Esophagus muscularis mucosa (tissue), 4 donors: ENCODE results near the gene SLC19A3. TPM values are rescaled to one million over a fixed set of nuclear protein-coding genes. Genes with fewer than 3 reads are reported as not detected.

Experiments used
- DNase-seq: peaks from one replicate; pipeline ENCODE4 v3.0.0-alpha.2; 2017; ENCODE audit errors: extremely low spot score
- H3K27ac ChIP-seq, 4 donors: fragments of 200-600 bp; sonication (generic); replicated peaks in 1 of 4; 1 replicate in 3 of 4; 2 replicates in 1 of 4; pipeline ENCODE4 v1.5.1; 2016 to 2019; ENCODE audit warnings: mild to moderate bottlenecking in 1 of 4
- H3K27me3 ChIP-seq, 4 donors: fragments of 200-600 bp; sonication (generic); one replicate each; pipeline versions ENCODE4 v1.5.1 to v1.6.0; 2016 to 2019
- H3K36me3 ChIP-seq, 4 donors: fragments of 200-600 bp; sonication (generic); one replicate each; pipeline ENCODE4 v1.5.1; 2016 to 2019
- H3K4me1 ChIP-seq, 4 donors: fragments of 200-600 bp; sonication (generic); one replicate each; pipeline ENCODE4 v1.5.1; 2016 to 2019
- H3K4me3 ChIP-seq, 4 donors: fragments of 200-600 bp; sonication (generic); 1 replicate in 2 of 4; 2 replicates in 2 of 4; pipeline ENCODE4 v1.5.1; 2016 to 2019; ENCODE audit warnings: mild to moderate bottlenecking in 4 of 4, moderate library complexity in 1 of 4
- H3K9me3 ChIP-seq, 4 donors: fragments of 200-600 bp; sonication (generic); 1 replicate in 3 of 4; 2 replicates in 1 of 4; pipeline ENCODE4 v1.5.1; 2016 to 2019
- CTCF ChIP-seq, 3 experiments: fragments of 200-600 bp in 2 of 3; fragments of 450-650 bp in 1 of 3; sonication (generic) in 2 of 3; IDR thresholded peaks; one replicate each; pipeline ENCODE4 v1.5.1; 2017 to 2019; ENCODE audit warnings: antibody characterized with exemption in 3 of 3, mild to moderate bottlenecking in 2 of 3, moderate library complexity in 1 of 3
- EP300 ChIP-seq: sonication (generic); formaldehyde crosslinking; IDR thresholded peaks from one replicate; pipeline ENCODE4 v1.6.1; 2017; ENCODE audit warnings: antibody characterized with exemption
- POLR2A ChIP-seq: fragments of 450-650 bp; IDR thresholded peaks from one replicate; pipeline ENCODE4 v1.6.1; 2017; ENCODE audit warnings: antibody characterized with exemption, moderate library complexity, mild to moderate bottlenecking, low read depth
- POLR2AphosphoS5 ChIP-seq, 2 donors: sonication (generic); formaldehyde crosslinking; IDR thresholded peaks; one replicate each; pipeline ENCODE4 v1.6.1; 2017; ENCODE audit warnings: antibody characterized with exemption in 2 of 2
- WGBS: methylation state at CpG from one replicate; pipeline ENCODE4 v1.1.5; 2018; 5-methylcytosine and 5-hydroxymethylcytosine counted together
- intact Hi-C: fragments of 100-400 bp; cut with DNase I; formaldehyde crosslinking; loops from one replicate; pipeline ENCODE4 v1.15.1; 2023
- total RNA-seq, 4 donors: library from RNA; depleted of rRNA; stranded (reverse); fragments of >200 nt; gene quantifications; one replicate each; pipeline versions ENCODE4 v1.1.0 to v1.2.1, GENCODE V29; 2016

SLC19A3 gene
- total RNA-seq, 4 donors from 2014 or later, result 0.40 to 1.5 (median 0.69) TPM

- no peak overlapping the region for H3K27ac ChIP-seq
- H3K9me3 ChIP-seq, result no peaks in the 10 kb centered on the region
- H3K36me3 ChIP-seq, result no peaks in the 10 kb centered on the region
- intact Hi-C loops, result no loop called here
- WGBS, result 73% methylated on average over 3 of the region's 3 CpGs
- TF ChIP-seq POLR2A (no peak), EP300 (no peak)
- DNase-seq, result no peak
- no peaks in the 10 kb centered on the region for H3K27me3 ChIP-seq
- no peak overlapping the region for H3K4me3 ChIP-seq
- no peaks in the 10 kb centered on the region for H3K4me1 ChIP-seq
These were observed 13.9 kb downstream of the SLC19A3 start for GRCh38 chr2:227703961-227704360.

GRCh38 chr2:227703280-227703732 is 14.5 kb downstream of the SLC19A3 start:
- TF ChIP-seq EP300 (no peak), CTCF (IDR thresholded peaks at IDR 0.05) (no peak), POLR2A (no peak), POLR2AphosphoS5 (IDR thresholded peaks at IDR 0.05) (no peak)

GRCh38 chr2:227701556-227701955 is 16.3 kb downstream of the SLC19A3 start:
- WGBS, result 83% methylated on average over 3 of the region's 3 CpGs
- H3K9me3 ChIP-seq, result no peaks in the 10 kb centered on the region
- H3K36me3 ChIP-seq, result no peaks in the 10 kb centered on the region
- no peak overlapping the region for H3K4me3 ChIP-seq
- intact Hi-C loops, result no loop called here
- DNase-seq, result no peak
- no peak overlapping the region for H3K27ac ChIP-seq
- TF ChIP-seq POLR2AphosphoS5 (IDR thresholded peaks at IDR 0.05) (no peak), EP300 (no peak), CTCF (IDR thresholded peaks at IDR 0.05) (no peak), POLR2A (no peak)
- no peaks in the 10 kb centered on the region for H3K27me3 ChIP-seq
- H3K4me1 ChIP-seq, result no peaks in the 10 kb centered on the region

More at GRCh38 chr2:227703280-227703732, 14.5 kb downstream of the SLC19A3 start:
- H3K27ac ChIP-seq, result no peak overlapping the region
- no peaks in the 10 kb centered on the region for H3K27me3 ChIP-seq
- no peak overlapping the region for H3K4me3 ChIP-seq
- H3K9me3 ChIP-seq, result no peaks in the 10 kb centered on the region
- no peaks in the 10 kb centered on the region for H3K4me1 ChIP-seq
- intact Hi-C loops, result no loop called here
- WGBS, result 58% methylated on average over 4 of the region's 4 CpGs
- H3K36me3 ChIP-seq, result no peaks in the 10 kb centered on the region
- DNase-seq, result no peak

- Histone ChIP-seq H3K36me3 (no peaks in the 10 kb centered on the region), H3K27me3 (no peaks in the 10 kb centered on the region), H3K4me3 (no peak overlapping the region), H3K4me1 (no peaks in the 10 kb centered on the region), H3K9me3 (no peaks in the 10 kb centered on the region), H3K27ac (no peak overlapping the region)
- DNase-seq, result no peak
- TF ChIP-seq EP300, result no peak
- TF ChIP-seq POLR2A, result no peak
- no peak for TF ChIP-seq POLR2AphosphoS5 (IDR thresholded peaks at IDR 0.05)
- no peak for TF ChIP-seq CTCF (IDR thresholded peaks at IDR 0.05)
- intact Hi-C loops, result no loop called here
- 58% methylated on average over 2 of the region's 2 CpGs for WGBS
These were observed 20.7 kb downstream of the SLC19A3 start for GRCh38 chr2:227696990-227697679.

- WGBS, result 78% methylated on average over 3 of the region's 3 CpGs
- TF ChIP-seq POLR2A, result no peak
- TF ChIP-seq POLR2AphosphoS5 (IDR thresholded peaks at IDR 0.05), result no peak
- no peak for TF ChIP-seq EP300
- TF ChIP-seq CTCF (IDR thresholded peaks at IDR 0.05), result no peak
- Histone ChIP-seq H3K4me1 (no peaks in the 10 kb centered on the region), H3K4me3 (no peak overlapping the region), H3K27me3 (no peaks in the 10 kb centered on the region), H3K27ac (no peak overlapping the region), H3K36me3 (no peaks in the 10 kb centered on the region), H3K9me3 (no peaks in the 10 kb centered on the region)
- peak; percentile 10 for DNase-seq
- intact Hi-C loops, result no loop called here
These were observed 30.6 kb downstream of the SLC19A3 start for GRCh38 chr2:227687189-227687588.
